ENCODE results near the gene NAA10. TPM values are rescaled to one million over a fixed set of nuclear protein-coding genes. Genes with fewer than 3 reads are reported as not detected.

The NAA10 gene
- polyA plus RNA-seq, 1 donor from 2014 or later: 117 TPM

DNA sequence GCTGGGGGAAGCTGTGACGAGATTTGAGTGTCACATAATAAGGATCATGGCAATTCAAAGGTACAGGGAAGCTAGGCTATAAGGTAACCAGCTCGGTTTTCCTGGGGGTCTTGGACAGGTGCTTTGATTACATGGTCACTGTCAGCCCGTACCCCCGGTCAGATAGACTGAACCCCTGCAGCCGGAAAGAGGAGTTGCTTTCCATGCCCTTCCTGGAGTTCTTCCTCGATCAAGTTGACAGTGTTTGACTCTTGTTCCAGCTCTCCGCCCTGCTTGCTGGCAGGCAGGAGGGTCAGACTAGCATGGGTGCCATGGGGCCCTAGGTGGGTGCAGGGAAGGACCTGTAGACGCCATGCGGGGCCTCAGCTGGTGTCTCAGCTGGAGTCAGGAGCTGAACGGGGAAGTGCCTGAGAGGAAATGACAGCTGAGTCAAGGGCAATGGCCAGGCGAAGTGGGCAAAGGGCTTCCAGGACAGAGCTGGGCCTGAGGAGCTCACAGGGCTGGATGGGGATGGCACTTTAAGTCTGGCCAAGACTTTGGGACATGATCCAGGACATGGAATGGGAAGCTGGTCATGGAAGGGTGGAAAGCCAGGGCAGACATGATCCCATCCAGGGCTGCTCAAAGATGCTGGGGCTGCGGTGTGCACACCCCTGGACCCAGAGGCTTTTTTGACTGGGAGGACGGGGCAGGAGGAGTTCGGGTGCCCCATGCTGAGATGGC is 39.3 kb upstream of the NAA10 start:
- H3K4me3 ChIP-seq (ENCODE audit: low read length): peak overlapping the region; percentile 66

GRCh38 chrX:153973127-153974002 is 38.5 kb upstream of the NAA10 start:
- TF ChIP-seq EP300 (conservative IDR thresholded peaks at IDR 0.05; ENCODE audit: poor library complexity, severe bottlenecking) (no peak), TAF1 (IDR thresholded peaks at IDR 0.05; ENCODE audit: low read depth) (no peak), EZH2 (IDR thresholded peaks at IDR 0.05; ENCODE audit: borderline replicate concordance, insufficient read depth, low read length, poor library complexity, severe bottlenecking) (no peak), MXI1 (conservative IDR thresholded peaks at IDR 0.05; ENCODE audit: poor library complexity, severe bottlenecking) (no peak), POLR2AphosphoS5 (IDR thresholded peaks at IDR 0.05) (no peak), RAD21 (conservative IDR thresholded peaks at IDR 0.05) (no peak)
- TF ChIP-seq, protein P1, sequence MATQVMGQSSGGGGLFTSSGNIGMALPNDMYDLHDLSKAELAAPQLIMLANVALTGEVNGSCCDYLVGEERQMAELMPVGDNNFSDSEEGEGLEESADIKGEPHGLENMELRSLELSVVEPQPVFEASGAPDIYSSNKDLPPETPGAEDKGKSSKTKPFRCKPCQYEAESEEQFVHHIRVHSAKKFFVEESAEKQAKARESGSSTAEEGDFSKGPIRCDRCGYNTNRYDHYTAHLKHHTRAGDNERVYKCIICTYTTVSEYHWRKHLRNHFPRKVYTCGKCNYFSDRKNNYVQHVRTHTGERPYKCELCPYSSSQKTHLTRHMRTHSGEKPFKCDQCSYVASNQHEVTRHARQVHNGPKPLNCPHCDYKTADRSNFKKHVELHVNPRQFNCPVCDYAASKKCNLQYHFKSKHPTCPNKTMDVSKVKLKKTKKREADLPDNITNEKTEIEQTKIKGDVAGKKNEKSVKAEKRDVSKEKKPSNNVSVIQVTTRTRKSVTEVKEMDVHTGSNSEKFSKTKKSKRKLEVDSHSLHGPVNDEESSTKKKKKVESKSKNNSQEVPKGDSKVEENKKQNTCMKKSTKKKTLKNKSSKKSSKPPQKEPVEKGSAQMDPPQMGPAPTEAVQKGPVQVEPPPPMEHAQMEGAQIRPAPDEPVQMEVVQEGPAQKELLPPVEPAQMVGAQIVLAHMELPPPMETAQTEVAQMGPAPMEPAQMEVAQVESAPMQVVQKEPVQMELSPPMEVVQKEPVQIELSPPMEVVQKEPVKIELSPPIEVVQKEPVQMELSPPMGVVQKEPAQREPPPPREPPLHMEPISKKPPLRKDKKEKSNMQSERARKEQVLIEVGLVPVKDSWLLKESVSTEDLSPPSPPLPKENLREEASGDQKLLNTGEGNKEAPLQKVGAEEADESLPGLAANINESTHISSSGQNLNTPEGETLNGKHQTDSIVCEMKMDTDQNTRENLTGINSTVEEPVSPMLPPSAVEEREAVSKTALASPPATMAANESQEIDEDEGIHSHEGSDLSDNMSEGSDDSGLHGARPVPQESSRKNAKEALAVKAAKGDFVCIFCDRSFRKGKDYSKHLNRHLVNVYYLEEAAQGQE (IDR thresholded peaks at IDR 0.05; ENCODE audit: borderline replicate concordance): no peak
- Histone ChIP-seq H3K27ac (ENCODE audit: low read length) (peak overlapping the region; percentile 84), H3K4me2 (ENCODE audit: low read length) (no peak overlapping the region), H3K27me3 (ENCODE audit: insufficient read depth, low read depth, low read length) (no peaks in the 10 kb centered on the region), H3K9me2 (ENCODE audit: insufficient read depth, low read length) (no peaks in the 10 kb centered on the region), H2AFZ (ENCODE audit: low read depth, low read length) (no peak overlapping the region), H4K20me1 (ENCODE audit: insufficient read depth) (no peaks in the 10 kb centered on the region), H3K9ac (ENCODE audit: low read length) (peak overlapping the region; percentile 98), H3K79me2 (replicated peaks; ENCODE audit: insufficient read depth, low read length) (peaks cover 2% of the 10 kb centered on the region), H3K36me3 (ENCODE audit: insufficient read depth, low read length) (no peaks in the 10 kb centered on the region), H3K4me3 (ENCODE audit: low read length) (peak overlapping the region; percentile 66), H3F3A (ENCODE audit: insufficient read depth, low read length, poor library complexity, severe bottlenecking) (no peaks in the 10 kb centered on the region), H3K9me3 (ENCODE audit: low read length) (no peaks in the 10 kb centered on the region)

More for the DNA sequence above, 39.3 kb upstream of the NAA10 start:
- no peaks in the 10 kb centered on the region for H3K27me3 ChIP-seq (ENCODE audit: insufficient read depth, low read depth, low read length)
- no peaks in the 10 kb centered on the region for H3K9me3 ChIP-seq (ENCODE audit: low read length)
- H3F3A ChIP-seq (ENCODE audit: insufficient read depth, low read length, poor library complexity, severe bottlenecking): no peaks in the 10 kb centered on the region
- peak overlapping the region; percentile 84 for H3K27ac ChIP-seq (ENCODE audit: low read length)
- peak overlapping the region; percentile 98 for H3K9ac ChIP-seq (ENCODE audit: low read length)
- no peaks in the 10 kb centered on the region for H4K20me1 ChIP-seq (ENCODE audit: insufficient read depth)
- TF ChIP-seq, protein P2, sequence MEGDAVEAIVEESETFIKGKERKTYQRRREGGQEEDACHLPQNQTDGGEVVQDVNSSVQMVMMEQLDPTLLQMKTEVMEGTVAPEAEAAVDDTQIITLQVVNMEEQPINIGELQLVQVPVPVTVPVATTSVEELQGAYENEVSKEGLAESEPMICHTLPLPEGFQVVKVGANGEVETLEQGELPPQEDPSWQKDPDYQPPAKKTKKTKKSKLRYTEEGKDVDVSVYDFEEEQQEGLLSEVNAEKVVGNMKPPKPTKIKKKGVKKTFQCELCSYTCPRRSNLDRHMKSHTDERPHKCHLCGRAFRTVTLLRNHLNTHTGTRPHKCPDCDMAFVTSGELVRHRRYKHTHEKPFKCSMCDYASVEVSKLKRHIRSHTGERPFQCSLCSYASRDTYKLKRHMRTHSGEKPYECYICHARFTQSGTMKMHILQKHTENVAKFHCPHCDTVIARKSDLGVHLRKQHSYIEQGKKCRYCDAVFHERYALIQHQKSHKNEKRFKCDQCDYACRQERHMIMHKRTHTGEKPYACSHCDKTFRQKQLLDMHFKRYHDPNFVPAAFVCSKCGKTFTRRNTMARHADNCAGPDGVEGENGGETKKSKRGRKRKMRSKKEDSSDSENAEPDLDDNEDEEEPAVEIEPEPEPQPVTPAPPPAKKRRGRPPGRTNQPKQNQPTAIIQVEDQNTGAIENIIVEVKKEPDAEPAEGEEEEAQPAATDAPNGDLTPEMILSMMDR (IDR thresholded peaks at IDR 0.05; ENCODE audit: poor library complexity, severe bottlenecking): no peak
- TF ChIP-seq POLR2AphosphoS5 (IDR thresholded peaks at IDR 0.05) (no peak), RAD21 (conservative IDR thresholded peaks at IDR 0.05) (no peak)
- TF ChIP-seq, protein P1 (IDR thresholded peaks at IDR 0.05; ENCODE audit: borderline replicate concordance): no peak
- no peaks in the 10 kb centered on the region for H3K9me2 ChIP-seq (ENCODE audit: insufficient read depth, low read length)
- no peak overlapping the region for H3K4me2 ChIP-seq (ENCODE audit: low read length)
- H2AFZ ChIP-seq (ENCODE audit: low read depth, low read length): no peak overlapping the region
- H3K36me3 ChIP-seq (ENCODE audit: insufficient read depth, low read length): no peaks in the 10 kb centered on the region
- H3K79me2 ChIP-seq (replicated peaks; ENCODE audit: insufficient read depth, low read length): no peaks in the 10 kb centered on the region
